ENCODE measurements around the gene ADGRF1.
"Not testable (repeated sequence)": the region's sequence is repeated elsewhere in the genome, so short reads cannot be mapped to it uniquely, and the experiment has no call there.

ADGRF1 gene

GRCh38 chr6:47042275-47042791 lies at the start of gene ADGRF1:
TSS of gene ADGRF1 (minus strand) at chr6:47042332. CDS start at chr6:47029061, 13,271 bp downstream.
- no peak for DNase-seq (ENCODE audit: low read depth)

GRCh38 chr6:47090881-47091280 lies 48.7 kb upstream of the ADGRF1 start:
- no peak for DNase-seq (ENCODE audit: low read depth)

DNA sequence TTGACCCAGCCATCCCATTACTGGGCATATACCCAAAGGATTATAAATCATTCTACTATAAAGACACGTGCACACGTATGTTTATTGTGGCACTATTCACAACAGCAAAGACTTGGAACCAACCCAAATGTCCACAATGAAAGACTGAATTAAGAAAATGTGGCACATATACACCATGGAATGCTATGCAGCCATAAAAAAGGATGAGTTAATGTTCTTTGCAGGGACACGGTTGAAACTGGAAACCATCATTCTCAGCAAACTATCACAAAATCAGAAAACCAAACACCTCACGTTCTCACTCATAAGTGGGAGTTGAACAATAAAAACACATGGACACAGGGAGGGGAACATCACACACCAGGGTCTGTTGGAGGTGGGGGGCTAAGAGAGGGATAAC lies 47.3 kb upstream of the ADGRF1 start:
- DNase-seq (ENCODE audit: low read depth) = not testable (repeated sequence)

DNA sequence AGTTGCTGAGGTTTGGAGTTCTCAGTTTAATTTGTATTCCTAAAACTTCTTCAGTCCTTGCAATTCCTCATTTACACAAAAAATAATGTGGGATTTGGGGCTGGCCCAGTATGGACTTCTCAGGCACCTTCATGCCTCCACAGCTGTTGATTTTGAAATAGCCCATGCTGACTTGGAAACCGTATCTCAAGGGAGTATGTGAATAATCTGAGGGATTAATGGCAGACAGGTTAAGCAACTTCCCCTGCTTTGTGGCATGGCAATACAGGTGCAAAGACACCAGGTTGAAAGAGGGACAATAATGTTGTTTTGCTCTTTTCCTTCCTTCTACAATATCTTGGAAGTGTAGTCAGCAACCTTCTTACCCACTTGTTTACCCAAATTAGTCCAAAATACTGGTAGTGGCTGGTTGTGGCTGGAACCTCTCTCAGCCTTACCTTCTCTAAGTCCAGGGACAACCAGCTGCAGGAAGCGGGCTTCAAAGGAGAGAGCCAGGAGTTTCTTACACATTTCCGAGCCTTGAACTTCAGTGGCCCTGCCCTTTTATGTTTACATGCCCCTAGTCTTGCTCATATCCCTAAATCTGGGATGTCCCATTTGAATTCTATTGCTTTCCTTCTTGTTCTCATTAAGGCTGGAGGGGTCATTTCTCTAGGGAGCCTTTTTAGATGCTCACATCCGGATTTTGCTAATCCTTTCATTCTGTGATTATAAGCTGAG lies 44.1 kb upstream of the ADGRF1 start:
- no peak for DNase-seq (ENCODE audit: low read depth)

- no peak for DNase-seq (ENCODE audit: low read depth)
Observed at GRCh38 chr6:47084610-47085009, 42.5 kb upstream of the ADGRF1 start.

- peak; percentile 50 for DNase-seq (ENCODE audit: low read depth)
Observed at GRCh38 chr6:47083586-47084047, 41.5 kb upstream of the ADGRF1 start.

DNA sequence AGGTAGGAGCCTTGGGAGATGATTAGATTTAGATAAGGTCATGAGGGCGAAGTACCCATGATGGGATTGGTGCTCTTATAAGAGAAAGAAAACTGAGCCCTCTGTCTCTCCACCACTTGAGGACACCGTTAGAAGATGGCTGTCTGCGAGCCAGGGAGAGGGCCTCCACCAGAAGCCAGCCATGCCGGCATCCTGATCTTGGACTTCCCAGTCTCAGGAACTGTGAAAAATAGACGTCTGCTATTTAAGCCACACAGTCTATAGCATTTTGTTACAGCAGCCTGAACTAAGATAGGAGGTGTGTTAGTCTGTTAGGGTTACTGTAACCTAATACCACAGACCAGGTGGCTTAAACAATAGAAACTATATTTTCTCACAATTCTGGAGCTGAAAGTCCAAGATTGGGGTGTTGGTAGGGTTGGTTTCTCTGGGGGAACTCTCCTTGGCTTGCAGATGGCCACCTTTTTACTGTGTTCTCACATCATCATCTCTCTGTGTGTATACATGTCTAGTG lies 38.0 kb upstream of the ADGRF1 start:
- DNase-seq (ENCODE audit: low read depth) = no peak

GRCh38 chr6:47079638-47080037 lies 37.5 kb upstream of the ADGRF1 start:
- no peak for DNase-seq (ENCODE audit: low read depth)

GRCh38 chr6:47078991-47079390 lies 36.9 kb upstream of the ADGRF1 start:
- no peak for DNase-seq (ENCODE audit: low read depth)

- peak; percentile 8 for DNase-seq (ENCODE audit: low read depth)
Observed at GRCh38 chr6:47076422-47077344, 34.6 kb upstream of the ADGRF1 start.

DNA sequence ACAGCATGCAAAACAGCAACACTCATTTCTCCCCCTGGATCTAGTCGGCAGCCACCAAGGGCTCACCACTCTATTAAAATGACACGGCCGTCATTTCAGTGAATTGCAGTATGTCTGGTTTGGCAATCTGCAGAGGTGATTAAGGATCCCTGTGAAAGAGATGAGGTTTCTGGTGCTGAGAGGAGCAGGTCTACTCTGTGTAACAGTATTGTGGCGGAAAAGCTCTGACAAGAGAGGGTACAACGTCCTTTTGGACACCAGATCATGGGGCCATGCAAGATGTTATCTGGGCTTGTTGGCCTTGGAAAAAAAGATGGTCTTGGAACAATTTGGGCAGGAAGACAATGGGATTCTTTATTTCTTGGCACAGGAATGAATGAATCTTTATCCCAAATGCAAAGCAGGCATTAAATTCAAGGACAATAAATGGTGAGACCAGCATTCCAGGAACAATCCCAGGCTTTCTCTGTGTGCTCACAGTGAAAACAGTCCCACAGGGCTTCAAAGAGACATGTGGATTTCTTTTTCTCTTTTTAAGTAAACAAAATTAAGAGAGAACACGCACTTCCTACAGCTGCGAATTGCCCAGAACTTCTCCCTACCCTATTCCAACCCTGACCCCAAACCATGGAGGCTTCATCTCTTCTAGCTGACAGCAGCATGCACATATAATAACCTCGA lies 33.7 kb upstream of the ADGRF1 start:
- DNase-seq (ENCODE audit: low read depth) = no peak

- no peak for DNase-seq (ENCODE audit: low read depth)
Observed at GRCh38 chr6:47075168-47075567, 33.0 kb upstream of the ADGRF1 start.

DNA sequence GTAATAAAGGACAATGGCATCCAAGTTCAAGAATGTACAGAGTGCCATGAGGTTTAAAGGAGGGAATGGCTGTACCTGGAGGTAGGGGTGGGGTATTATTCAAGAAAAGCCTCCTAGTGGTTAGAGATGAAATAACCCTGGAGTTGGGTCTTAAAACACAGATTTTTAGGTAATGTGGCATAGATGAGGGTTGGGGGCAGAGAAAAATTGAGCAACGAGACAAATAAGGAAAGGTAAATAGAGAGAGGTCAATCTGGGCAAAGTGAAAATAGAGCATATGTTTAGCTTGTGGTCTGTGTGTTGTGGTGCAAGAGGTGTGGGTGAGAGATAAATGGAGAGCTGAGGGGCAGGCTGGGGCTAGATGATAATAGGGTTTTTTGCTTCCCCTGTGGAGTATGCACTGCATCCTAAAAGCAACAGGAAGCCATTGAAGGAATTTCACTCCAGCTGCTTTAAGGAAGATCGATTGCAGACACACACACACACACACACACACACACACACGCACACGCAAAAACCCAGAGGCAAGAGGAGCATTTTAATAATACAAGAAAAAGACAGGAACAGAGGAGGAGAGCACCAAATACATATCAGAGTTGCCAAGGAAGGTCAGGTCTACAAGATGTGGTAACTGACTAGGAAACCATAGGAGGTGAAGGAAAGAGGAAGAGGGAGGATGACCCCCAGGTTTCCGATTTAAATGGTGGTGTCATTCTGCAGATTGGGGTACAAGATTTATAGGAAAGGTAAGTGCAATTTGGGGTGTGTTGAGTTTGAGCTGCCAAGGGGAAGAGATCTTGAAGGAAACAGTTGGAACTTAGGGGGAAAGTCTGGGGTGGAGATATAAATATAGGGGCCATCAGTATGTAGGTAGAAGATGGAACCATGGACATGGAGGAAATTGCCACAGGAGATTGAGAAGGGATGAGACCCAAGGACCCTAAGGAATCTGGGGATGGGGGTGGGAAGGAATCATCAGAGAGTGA lies 31.3 kb upstream of the ADGRF1 start:
- no peak for DNase-seq (ENCODE audit: low read depth)

DNA sequence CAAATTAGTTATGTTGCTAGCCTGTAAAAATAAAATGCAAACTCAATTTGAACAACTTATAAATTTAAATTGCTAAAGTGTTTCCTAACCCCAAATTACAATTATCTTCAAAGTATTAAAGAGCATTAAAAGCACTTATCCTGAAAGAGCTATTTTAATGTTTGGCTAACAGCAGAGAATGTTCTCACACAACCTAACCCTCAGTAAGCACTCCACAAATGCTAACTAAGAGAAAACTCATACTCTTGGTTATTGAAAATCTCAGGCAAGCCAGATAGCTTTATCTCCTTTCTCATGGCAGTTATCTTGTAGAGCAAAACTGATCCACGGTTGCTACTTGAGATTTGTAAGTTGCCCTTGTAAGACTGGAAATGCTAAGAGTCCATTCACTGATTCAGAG lies 30.5 kb upstream of the ADGRF1 start:
- DNase-seq (ENCODE audit: low read depth) = no peak

GRCh38 chr6:47071681-47072080 lies 29.5 kb upstream of the ADGRF1 start:
- DNase-seq (ENCODE audit: low read depth) = no peak

DNA sequence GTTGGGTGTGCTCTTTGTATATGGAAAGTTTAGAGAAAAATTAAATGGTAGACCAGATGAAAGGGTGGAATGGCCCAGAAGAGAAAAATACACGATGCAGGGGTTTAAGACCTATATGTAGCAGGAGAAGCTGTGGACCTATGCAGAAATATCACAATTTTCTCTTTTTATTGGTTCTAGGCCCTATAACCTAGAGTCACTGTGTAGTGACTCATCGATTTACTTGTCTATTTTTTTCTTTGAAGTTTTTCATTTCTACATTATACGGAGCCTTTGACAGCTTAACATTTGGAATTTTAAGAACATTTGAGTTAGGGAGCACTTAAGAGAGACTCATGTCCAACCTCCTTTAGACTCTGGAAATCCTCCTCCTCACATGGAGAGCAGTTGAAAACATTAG lies 28.3 kb upstream of the ADGRF1 start:
- DNase-seq (ENCODE audit: low read depth) = no peak

DNA sequence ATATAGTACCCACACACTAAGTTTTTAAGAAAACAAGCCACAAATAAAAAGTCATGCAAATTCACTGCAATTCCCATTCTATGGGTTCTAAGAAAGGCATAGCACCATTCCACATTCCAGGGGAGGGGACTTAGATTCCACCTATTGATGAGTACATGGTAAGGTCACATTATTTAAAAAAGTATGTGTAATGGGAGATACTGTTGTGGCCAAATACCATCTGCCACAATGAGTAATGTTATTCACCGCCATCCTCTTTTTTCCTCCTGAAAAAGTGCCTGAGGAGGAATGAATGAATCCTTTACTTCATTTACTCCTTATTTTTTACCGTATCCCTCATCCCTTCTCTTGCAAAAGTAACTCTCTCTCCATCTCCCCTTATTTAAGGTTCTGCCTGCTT lies 27.0 kb upstream of the ADGRF1 start:
- DNase-seq (ENCODE audit: low read depth) = no peak

- no peak for DNase-seq (ENCODE audit: low read depth)
Observed at GRCh38 chr6:47066418-47066817, 24.3 kb upstream of the ADGRF1 start.

DNA sequence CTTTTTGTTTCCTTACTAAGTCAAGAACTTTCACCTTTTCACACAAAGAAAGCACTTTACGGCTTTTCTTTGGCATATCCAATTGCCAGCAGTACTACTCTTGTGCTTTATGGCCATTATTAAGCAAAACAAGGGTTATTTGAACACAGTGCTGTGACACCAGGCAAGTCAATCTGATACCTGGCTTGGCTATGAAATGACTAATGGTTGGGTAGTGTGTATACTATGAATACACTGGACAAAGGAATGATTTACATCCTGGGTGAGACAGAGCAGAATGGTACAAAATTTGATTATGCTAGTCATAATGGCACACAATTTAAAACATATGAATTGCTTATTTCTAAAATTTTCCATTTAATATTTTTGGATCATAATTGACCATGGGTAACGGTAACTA lies 22.1 kb upstream of the ADGRF1 start:
- DNase-seq (ENCODE audit: low read depth) = no peak

GRCh38 chr6:47062346-47062745 lies 20.2 kb upstream of the ADGRF1 start:
- no peak for DNase-seq (ENCODE audit: low read depth)
